Measurements from ENCODE around the gene SYTL1.

The SYTL1 gene

GRCh38 chr1:27332536-27333281 lies 9.1 kb upstream of the SYTL1 start:
- H3K36me3 Mint-ChIP-seq (ENCODE audit: low read depth), result peaks cover 12% of the 10 kb centered on the region
- DNase-seq, result peak; percentile 69
- no peaks in the 10 kb centered on the region for H3K9me3 Mint-ChIP-seq
- ATAC-seq, result peak; percentile 71
- no peak overlapping the region for H3K4me3 Mint-ChIP-seq
- no peak overlapping the region for H3K27ac Mint-ChIP-seq
- peaks cover 18% of the 10 kb centered on the region for H3K4me1 Mint-ChIP-seq
- no peaks in the 10 kb centered on the region for H3K27me3 Mint-ChIP-seq

- peaks cover 9% of the 10 kb centered on the region for H3K4me1 Mint-ChIP-seq
- H3K27ac Mint-ChIP-seq, result no peak overlapping the region
- no peak overlapping the region for H3K4me3 Mint-ChIP-seq
- H3K36me3 Mint-ChIP-seq (ENCODE audit: low read depth), result peaks cover 12% of the 10 kb centered on the region
- no peaks in the 10 kb centered on the region for H3K9me3 Mint-ChIP-seq
- DNase-seq (no peak), ATAC-seq (no peak)
- H3K27me3 Mint-ChIP-seq, result no peaks in the 10 kb centered on the region
These were observed 8.0 kb upstream of the SYTL1 start for GRCh38 chr1:27333717-27334279.

- no peak overlapping the region for H3K4me3 Mint-ChIP-seq
- ATAC-seq (no peak), DNase-seq (no peak)
- peaks cover 14% of the 10 kb centered on the region for H3K36me3 Mint-ChIP-seq (ENCODE audit: low read depth)
- no peaks in the 10 kb centered on the region for H3K27me3 Mint-ChIP-seq
- H3K4me1 Mint-ChIP-seq, result peaks cover 21% of the 10 kb centered on the region
- H3K9me3 Mint-ChIP-seq, result no peaks in the 10 kb centered on the region
- H3K27ac Mint-ChIP-seq, result no peak overlapping the region
These were observed 6.1 kb upstream of the SYTL1 start for GRCh38 chr1:27335506-27336422.

GRCh38 chr1:27336756-27337155 lies 5.1 kb upstream of the SYTL1 start:
- Mint-ChIP-seq H3K27me3 (no peaks in the 10 kb centered on the region), H3K4me3 (no peak overlapping the region), H3K9me3 (no peaks in the 10 kb centered on the region), H3K36me3 (ENCODE audit: low read depth) (peaks cover 14% of the 10 kb centered on the region), H3K4me1 (peaks cover 30% of the 10 kb centered on the region), H3K27ac (no peak overlapping the region)
- DNase-seq (no peak), ATAC-seq (no peak)

GRCh38 chr1:27338751-27339150 lies 3.1 kb upstream of the SYTL1 start:
- Mint-ChIP-seq H3K27me3 (no peaks in the 10 kb centered on the region), H3K9me3 (no peaks in the 10 kb centered on the region), H3K4me1 (peaks cover 44% of the 10 kb centered on the region), H3K4me3 (no peak overlapping the region), H3K27ac (peak overlapping the region; percentile 47), H3K36me3 (ENCODE audit: low read depth) (peaks cover 14% of the 10 kb centered on the region)
- ATAC-seq, result no peak
- DNase-seq, result no peak

- Mint-ChIP-seq H3K9me3 (no peaks in the 10 kb centered on the region), H3K4me3 (no peak overlapping the region), H3K27me3 (no peaks in the 10 kb centered on the region), H3K36me3 (ENCODE audit: low read depth) (peaks cover 11% of the 10 kb centered on the region), H3K27ac (peak overlapping the region; percentile 47), H3K4me1 (peaks cover 49% of the 10 kb centered on the region)
- DNase-seq, result no peak
- no peak for ATAC-seq
These were observed 2.6 kb upstream of the SYTL1 start for GRCh38 chr1:27339213-27339612.

GRCh38 chr1:27342391-27342777 lies 562 bp downstream of the SYTL1 start:
- H3K27ac Mint-ChIP-seq, result peak overlapping the region; percentile 85
- H3K27me3 Mint-ChIP-seq, result no peaks in the 10 kb centered on the region
- no peak for DNase-seq
- H3K4me3 Mint-ChIP-seq, result peak overlapping the region; percentile 84
- no peaks in the 10 kb centered on the region for H3K9me3 Mint-ChIP-seq
- H3K4me1 Mint-ChIP-seq, result peaks cover 54% of the 10 kb centered on the region
- peak; percentile 55 for ATAC-seq
- peaks cover 5% of the 10 kb centered on the region for H3K36me3 Mint-ChIP-seq (ENCODE audit: low read depth)

- Mint-ChIP-seq H3K4me3 (peak overlapping the region; percentile 84), H3K4me1 (peaks cover 56% of the 10 kb centered on the region), H3K27ac (peak overlapping the region; percentile 85), H3K36me3 (ENCODE audit: low read depth) (peaks cover 6% of the 10 kb centered on the region), H3K27me3 (no peaks in the 10 kb centered on the region), H3K9me3 (no peaks in the 10 kb centered on the region)
- ATAC-seq (peak; percentile 24), DNase-seq (peak; percentile 65)
These were observed 1.2 kb downstream of the SYTL1 start for GRCh38 chr1:27342778-27343638.

- Mint-ChIP-seq H3K4me1 (peaks cover 56% of the 10 kb centered on the region), H3K27ac (peak overlapping the region; percentile 85), H3K9me3 (no peaks in the 10 kb centered on the region), H3K4me3 (peak overlapping the region; percentile 84), H3K27me3 (no peaks in the 10 kb centered on the region), H3K36me3 (ENCODE audit: low read depth) (peaks cover 6% of the 10 kb centered on the region)
- DNase-seq (no peak), ATAC-seq (no peak)
These were observed 1.8 kb downstream of the SYTL1 start for GRCh38 chr1:27343639-27344025.

- H3K36me3 Mint-ChIP-seq (ENCODE audit: low read depth), result peaks cover 5% of the 10 kb centered on the region
These were observed 3.5 kb downstream of the SYTL1 start for GRCh38 chr1:27345272-27345671.

GRCh38 chr1:27346357-27346756 lies 4.5 kb downstream of the SYTL1 start:
- Mint-ChIP-seq H3K27me3 (no peaks in the 10 kb centered on the region), H3K4me1 (peaks cover 33% of the 10 kb centered on the region), H3K36me3 (ENCODE audit: low read depth) (peaks cover 5% of the 10 kb centered on the region), H3K4me3 (no peak overlapping the region), H3K9me3 (no peaks in the 10 kb centered on the region), H3K27ac (no peak overlapping the region)
- ATAC-seq (no peak), DNase-seq (no peak)

More at GRCh38 chr1:27345272-27345671, 3.5 kb downstream of the SYTL1 start:
- Mint-ChIP-seq H3K27me3 (no peaks in the 10 kb centered on the region), H3K9me3 (no peaks in the 10 kb centered on the region), H3K27ac (no peak overlapping the region), H3K4me1 (peaks cover 44% of the 10 kb centered on the region), H3K4me3 (no peak overlapping the region)
- DNase-seq (no peak), ATAC-seq (no peak)

- Mint-ChIP-seq H3K36me3 (ENCODE audit: low read depth) (peaks cover 5% of the 10 kb centered on the region), H3K4me3 (no peak overlapping the region), H3K27ac (no peak overlapping the region), H3K9me3 (no peaks in the 10 kb centered on the region), H3K27me3 (no peaks in the 10 kb centered on the region), H3K4me1 (peaks cover 27% of the 10 kb centered on the region)
- no peak for DNase-seq
- no peak for ATAC-seq
These were observed 5.3 kb downstream of the SYTL1 start for GRCh38 chr1:27346991-27347624.

GRCh38 chr1:27348861-27349783 lies 7.3 kb downstream of the SYTL1 start:
- Mint-ChIP-seq H3K4me3 (no peak overlapping the region), H3K27me3 (no peaks in the 10 kb centered on the region), H3K9me3 (no peaks in the 10 kb centered on the region), H3K36me3 (ENCODE audit: low read depth) (peaks cover 5% of the 10 kb centered on the region), H3K27ac (no peak overlapping the region), H3K4me1 (peaks cover 8% of the 10 kb centered on the region)
- DNase-seq, result no peak
- peak; percentile 48 for ATAC-seq

Data from activated naive CD8-positive, alpha-beta T cell treated with anti-CD3 and anti-CD28 coated beads, Interleukin-2, amount 50 U/mL, for 24 hours (primary cell).